Cardiac fibroblast (primary cell): ENCODE results near the gene UNC45B.

Experiments
- DNase-seq, 2 donors: peaks; one replicate each; pipeline versions ENCODE4 v3.0.0 to v3.0.0-alpha.2; 2010; ENCODE audit warnings: low read depth in 2 of 2
- H3K4me3 ChIP-seq, 2 donors: replicated peaks in 1 of 2; 1 replicate in 1 of 2; 2 replicates in 1 of 2; pipeline ENCODE4 v1.5.1; 2011; ENCODE audit warnings: low read depth in 2 of 2, low read length in 2 of 2, mild to moderate bottlenecking in 2 of 2, moderate library complexity in 1 of 2
- CTCF ChIP-seq: IDR thresholded peaks from one replicate; pipeline ENCODE4 v1.5.1; 2011; ENCODE audit warnings: low read depth, mild to moderate bottlenecking, low read length, inconsistent platforms

UNC45B gene

DNA sequence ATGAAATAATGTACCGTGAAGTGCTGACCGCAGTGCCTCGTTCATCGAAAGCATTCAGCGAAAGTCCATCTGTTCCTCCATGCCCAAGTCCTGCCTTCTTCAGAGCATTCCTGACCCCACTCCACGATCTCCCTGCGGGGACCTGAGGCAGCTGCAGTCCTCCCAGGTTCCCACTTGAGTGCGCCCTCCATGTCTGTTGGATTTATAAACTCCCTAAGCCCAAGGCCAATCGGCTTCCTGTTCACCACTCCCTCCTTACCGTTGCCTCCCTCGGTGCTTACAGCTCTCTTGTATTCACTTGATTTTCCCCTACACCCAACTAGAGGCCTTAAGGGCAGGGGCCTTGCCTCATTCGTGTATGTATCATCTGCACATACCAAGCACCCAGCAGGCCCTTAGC is 30.8 kb upstream of the UNC45B start:
- no peak for TF ChIP-seq CTCF
- DNase-seq, result no peak
- no peak overlapping the region for H3K4me3 ChIP-seq

DNA sequence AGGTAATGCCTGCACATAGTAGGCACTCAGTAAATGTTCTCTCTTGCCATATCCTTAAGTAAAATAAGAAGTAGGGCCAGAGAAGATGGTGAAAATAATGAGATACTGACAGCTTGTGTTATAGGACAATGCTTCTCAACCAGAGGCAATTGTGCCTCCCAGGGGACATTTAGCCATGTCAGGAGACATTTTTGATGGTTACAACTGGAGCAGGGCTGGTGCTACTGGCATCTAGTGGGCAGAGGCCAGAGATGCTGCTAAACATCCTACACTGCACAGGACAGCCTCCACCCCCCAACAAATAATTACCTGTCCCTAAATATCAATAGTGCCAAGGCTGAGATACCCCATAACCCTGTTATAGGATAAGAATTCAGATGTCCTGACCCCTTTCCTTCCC is 29.6 kb upstream of the UNC45B start:
- TF ChIP-seq CTCF, result peak; percentile 25
- H3K4me3 ChIP-seq, result no peak overlapping the region
- DNase-seq, result peak; percentile 47 to 67

DNA sequence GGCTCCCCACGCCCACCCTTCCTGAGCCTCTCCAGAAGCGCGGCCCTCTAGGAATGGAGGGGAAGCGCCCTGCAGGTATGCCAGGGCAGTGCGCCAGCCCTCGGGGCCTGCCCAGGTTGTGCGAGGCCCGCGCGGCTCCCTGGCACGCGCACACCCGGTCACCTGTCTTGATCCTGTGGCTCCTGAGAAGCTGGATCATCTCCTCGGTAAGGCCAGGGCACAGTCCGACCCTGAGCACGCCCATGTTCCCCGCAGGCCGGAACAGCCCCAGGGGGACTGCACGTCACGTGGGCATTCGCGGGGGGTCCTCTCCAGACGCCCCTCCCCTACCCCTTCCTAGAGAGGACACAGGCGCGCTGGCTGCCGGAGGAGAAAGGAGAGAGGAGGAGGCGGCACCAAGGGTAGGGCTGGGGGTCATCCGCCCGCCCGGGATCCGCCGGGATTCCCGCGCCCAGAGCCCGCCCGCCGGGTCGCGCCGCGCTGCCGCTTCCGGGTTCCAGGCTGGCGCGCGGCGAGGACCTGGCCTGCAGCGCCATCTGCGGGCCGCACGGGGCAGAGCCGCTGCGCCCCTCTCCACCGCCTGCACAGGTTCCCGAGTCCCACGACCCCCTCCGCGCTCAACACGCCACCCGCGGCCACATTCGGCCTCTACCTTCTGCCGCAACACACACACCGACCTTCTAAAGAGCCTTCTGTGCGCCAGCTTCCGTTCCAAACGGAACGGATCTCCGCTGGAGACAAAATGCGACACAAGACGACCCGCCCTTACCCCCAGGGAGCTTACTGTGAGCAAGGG is 28.0 kb upstream of the UNC45B start, which contains the start of gene RAD51D:
Gene RAD51D (minus strand): TSS at position 491 of the 796 bp plus-strand sequence. CDS start 247 bp downstream, at position 244.
- peak; percentile 53 for TF ChIP-seq CTCF
- H3K4me3 ChIP-seq, result peak within 1 kb of the TSS; percentile 79 to 90
- DNase-seq, result peak; percentile 65 to 76

GRCh38 chr17:35121315-35121714 is 26.3 kb upstream of the UNC45B start, which contains the start of gene FNDC8:
FNDC8 (plus strand) TSS chr17:35121615; CDS start chr17:35121694, 79 bp downstream.
- DNase-seq, result no peak
- TF ChIP-seq CTCF, result no peak
- H3K4me3 ChIP-seq, result no peak within 1 kb of the TSS

- H3K4me3 ChIP-seq, result no peak overlapping the region
- TF ChIP-seq CTCF, result no peak
- DNase-seq, result peak; percentile 45 to 94
Measured at GRCh38 chr17:35127751-35128514, 19.7 kb upstream of the UNC45B start.

- peak; percentile 10 to 40 for DNase-seq
- H3K4me3 ChIP-seq, result no peak overlapping the region
Measured at GRCh38 chr17:35129154-35129972, 18.3 kb upstream of the UNC45B start.

More at GRCh38 chr17:35129154-35129972, 18.3 kb upstream of the UNC45B start:
- TF ChIP-seq CTCF, result no peak
